Activated naive CD4-positive, alpha-beta T cell treated with anti-CD3 and anti-CD28 coated beads for 36 hours (primary cell): Measurements from ENCODE around the gene PALM2AKAP2. TPM values are rescaled to one million over a fixed set of nuclear protein-coding genes. Genes with fewer than 3 reads are reported as not detected.

Source experiments
- CTCF ChIA-PET: fragments of 350-600 bp; sonication (Branson Sonifier 250); formaldehyde crosslinking; loops from one replicate; lab custom pipeline; 2021; ENCODE audit warnings: antibody characterized with exemption; lab: Charles Lee
- DNase-seq: peaks from one replicate; pipeline ENCODE4 v3.0.0-alpha.2; 2020
- H3K27ac Mint-ChIP-seq: one replicate; pipeline ENCODE4 v1.8.0; 2021; ENCODE audit warnings: mild to moderate bottlenecking, mixed read lengths
- H3K27me3 Mint-ChIP-seq: one replicate; pipeline ENCODE4 v1.8.0; 2021; ENCODE audit warnings: low read depth, mixed read lengths
- H3K36me3 Mint-ChIP-seq: one replicate; pipeline ENCODE4 v1.8.0; 2021; ENCODE audit warnings: low read depth, mixed read lengths
- H3K4me1 Mint-ChIP-seq: one replicate; pipeline ENCODE4 v1.8.0; 2021; ENCODE audit warnings: low read depth, mixed read lengths
- H3K4me3 Mint-ChIP-seq: one replicate; pipeline ENCODE4 v1.8.0; 2021; ENCODE audit warnings: mild to moderate bottlenecking, moderate library complexity, mixed read lengths
- H3K9me3 Mint-ChIP-seq: one replicate; pipeline ENCODE4 v1.8.0; 2021; ENCODE audit warnings: mixed read lengths
- intact Hi-C: fragments of 100-400 bp; cut with micrococcal nuclease; formaldehyde crosslinking; loops from one replicate; pipeline ENCODE4 v1.15.1; 2023
- total RNA-seq, 2 experiments: library from RNA; stranded (reverse); gene quantifications; one replicate each; pipeline ENCODE4 v1.2.3, GENCODE V29; 2021

The PALM2AKAP2 gene
- total RNA-seq, 2 experiments from 2014 or later = 2.4 to 2.8 TPM

DNA sequence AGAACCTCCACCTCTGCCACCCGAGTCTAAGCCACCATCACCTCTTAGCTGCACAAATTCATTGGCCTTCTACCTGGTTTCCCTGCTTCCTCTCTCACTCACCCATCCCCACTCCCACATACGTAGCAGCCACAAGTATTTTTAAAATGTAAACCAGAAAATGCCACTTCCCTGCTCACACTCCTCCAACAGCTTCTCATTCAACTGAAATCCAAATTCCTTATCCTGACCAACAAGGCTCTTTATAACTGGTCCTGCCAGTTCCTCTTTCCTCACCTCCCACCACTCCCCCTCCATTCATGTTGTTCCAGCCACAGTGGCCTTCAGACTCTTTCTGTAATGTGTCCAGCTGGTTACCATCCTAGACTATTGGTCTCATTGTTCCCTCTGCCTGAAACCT, 25.0 kb upstream of the PALM2AKAP2 start:
- Mint-ChIP-seq H3K4me1 (no peaks in the 10 kb centered on the region), H3K36me3 (no peaks in the 10 kb centered on the region), H3K4me3 (no peak overlapping the region), H3K27me3 (peaks cover 15% of the 10 kb centered on the region), H3K9me3 (no peaks in the 10 kb centered on the region), H3K27ac (no peak overlapping the region)
- DNase-seq = no peak
- CTCF ChIA-PET = no interaction called here
- intact Hi-C loops = no loop called here

DNA sequence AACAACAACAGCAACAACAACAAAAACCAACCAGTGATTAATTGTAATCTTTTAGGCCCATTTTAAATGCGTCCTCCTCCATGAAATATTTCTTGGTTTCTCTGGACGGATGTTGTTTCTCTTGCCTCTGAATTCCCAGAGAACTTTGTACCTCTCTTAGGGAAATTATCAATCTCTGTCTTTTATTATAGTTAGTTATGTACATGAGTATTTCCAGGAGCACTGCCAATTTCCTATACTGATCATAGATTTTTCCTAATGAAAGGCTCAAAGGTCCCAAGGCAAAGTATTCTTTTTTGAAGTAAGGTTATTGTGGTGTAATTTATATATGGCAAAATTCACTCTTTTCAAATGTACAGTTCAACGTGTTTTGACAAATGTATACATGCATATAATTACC, 20.4 kb upstream of the PALM2AKAP2 start:
- CTCF ChIA-PET = no interaction called here
- no peaks in the 10 kb centered on the region for H3K9me3 Mint-ChIP-seq
- intact Hi-C loops = no loop called here
- no peaks in the 10 kb centered on the region for H3K4me1 Mint-ChIP-seq
- no peak for DNase-seq
- H3K36me3 Mint-ChIP-seq = no peaks in the 10 kb centered on the region
- H3K27ac Mint-ChIP-seq = no peak overlapping the region
- H3K27me3 Mint-ChIP-seq = peaks cover 8% of the 10 kb centered on the region
- H3K4me3 Mint-ChIP-seq = no peak overlapping the region

DNA sequence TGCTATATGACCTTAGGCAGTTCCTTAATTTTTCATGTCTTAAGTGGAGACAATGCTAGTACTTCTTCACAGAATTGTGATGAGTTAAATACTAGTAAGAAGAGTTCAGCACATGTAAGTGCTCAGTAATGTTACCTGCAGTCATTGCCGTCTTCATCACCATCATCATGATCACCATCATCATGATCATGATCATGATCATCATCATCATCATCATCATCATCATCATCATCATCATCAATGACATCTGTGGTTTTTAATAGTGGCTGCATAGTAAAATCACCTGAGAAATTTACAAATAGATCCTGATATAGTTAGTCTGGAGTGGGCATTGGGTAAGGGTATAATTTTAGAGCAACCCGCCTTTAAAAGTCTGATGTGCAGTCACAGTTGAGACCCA, 14.7 kb upstream of the PALM2AKAP2 start:
- Mint-ChIP-seq H3K27ac (no peak overlapping the region), H3K4me3 (no peak overlapping the region), H3K27me3 (peaks cover 10% of the 10 kb centered on the region), H3K36me3 (no peaks in the 10 kb centered on the region), H3K4me1 (no peaks in the 10 kb centered on the region), H3K9me3 (no peaks in the 10 kb centered on the region)
- intact Hi-C loops = no loop called here
- CTCF ChIA-PET = no interaction called here
- DNase-seq = no peak

DNA sequence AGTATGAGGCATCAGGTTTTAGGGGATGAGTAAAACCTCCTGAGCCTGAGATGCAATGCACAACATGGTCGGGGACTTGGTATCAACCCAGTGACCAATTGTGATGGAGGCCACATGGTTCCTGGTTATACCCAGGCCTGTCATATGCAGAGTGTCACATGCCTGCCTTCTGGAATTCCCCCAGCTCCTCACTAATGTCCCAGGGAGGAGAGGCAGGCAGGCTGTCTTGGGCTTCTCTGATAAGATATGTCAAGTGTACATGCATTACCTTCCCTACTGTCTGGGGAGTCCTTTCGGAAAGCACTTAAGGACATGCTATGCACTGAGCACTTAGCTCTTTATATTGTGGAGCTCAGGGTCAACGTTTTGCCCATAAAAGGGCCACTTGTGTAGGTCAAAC, 14.2 kb upstream of the PALM2AKAP2 start:
- DNase-seq = no peak
- Mint-ChIP-seq H3K27me3 (peaks cover 10% of the 10 kb centered on the region), H3K36me3 (no peaks in the 10 kb centered on the region), H3K4me3 (no peak overlapping the region), H3K4me1 (no peaks in the 10 kb centered on the region), H3K27ac (no peak overlapping the region), H3K9me3 (no peaks in the 10 kb centered on the region)
- CTCF ChIA-PET = no interaction called here
- intact Hi-C loops = no loop called here

DNA sequence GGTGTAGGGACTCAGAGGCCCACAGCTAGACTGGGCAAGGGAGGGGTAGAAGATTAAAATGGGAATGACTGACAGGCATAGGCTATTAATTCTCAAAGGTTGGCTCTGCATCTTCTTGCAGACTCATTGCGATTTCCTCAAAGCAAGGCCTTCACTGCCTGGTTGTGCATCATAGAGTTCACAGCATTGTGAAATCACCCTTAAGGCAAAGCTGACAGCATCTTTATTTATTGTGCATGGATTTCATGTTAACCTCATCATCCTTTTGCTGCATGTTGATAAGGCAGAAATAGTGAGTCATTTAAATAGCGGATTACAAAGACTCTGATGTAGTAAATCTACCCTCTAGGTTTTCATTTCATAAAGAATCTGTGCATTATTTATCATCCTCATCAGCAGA, 13.6 kb upstream of the PALM2AKAP2 start:
- H3K4me1 Mint-ChIP-seq = no peaks in the 10 kb centered on the region
- CTCF ChIA-PET = no interaction called here
- no peak overlapping the region for H3K4me3 Mint-ChIP-seq
- H3K9me3 Mint-ChIP-seq = no peaks in the 10 kb centered on the region
- DNase-seq = no peak
- H3K27me3 Mint-ChIP-seq = peaks cover 13% of the 10 kb centered on the region
- H3K36me3 Mint-ChIP-seq = no peaks in the 10 kb centered on the region
- intact Hi-C loops = no loop called here
- H3K27ac Mint-ChIP-seq = no peak overlapping the region

DNA sequence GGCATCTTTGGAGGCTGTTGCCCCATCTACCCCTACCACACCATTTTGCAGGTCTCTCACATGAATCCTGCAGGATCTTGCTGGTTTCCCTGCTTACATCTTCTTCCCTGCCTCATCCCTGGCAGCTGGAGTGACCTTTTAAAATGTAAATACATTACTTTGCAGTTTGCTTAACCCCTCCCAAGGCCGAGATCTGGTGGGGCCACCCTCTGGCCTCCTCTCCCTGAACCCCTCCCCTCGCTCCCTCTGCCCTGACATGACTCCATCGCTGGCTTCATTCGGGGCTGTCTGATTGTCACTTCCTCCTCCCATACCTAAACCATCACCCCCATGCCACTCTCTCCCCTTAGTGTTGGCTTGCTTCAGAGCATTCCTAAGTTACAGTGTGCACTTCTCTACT, 12.6 kb upstream of the PALM2AKAP2 start:
- peaks cover 16% of the 10 kb centered on the region for H3K27me3 Mint-ChIP-seq
- CTCF ChIA-PET = no interaction called here
- intact Hi-C loops = no loop called here

DNA sequence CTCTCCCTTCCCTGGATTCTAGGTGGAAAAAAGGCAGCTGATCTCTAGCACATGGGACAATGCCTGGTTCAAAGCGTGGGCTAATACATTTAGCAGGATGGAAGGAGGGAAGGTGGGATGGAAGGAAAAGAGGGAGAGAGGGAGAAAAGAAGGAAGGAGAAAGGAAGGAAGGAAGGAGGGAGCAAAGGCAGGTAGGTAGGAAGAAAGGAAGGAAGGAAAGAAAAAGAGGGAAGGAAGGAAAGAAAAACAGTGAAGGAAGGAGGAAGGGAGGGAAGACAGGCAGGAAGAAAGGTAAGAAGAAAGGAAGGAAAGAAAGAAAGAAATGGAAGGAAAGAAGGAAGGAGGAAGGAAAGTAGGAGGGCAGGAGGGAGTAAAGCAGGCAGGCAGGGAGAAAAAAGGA, 12.2 kb upstream of the PALM2AKAP2 start:
- Mint-ChIP-seq H3K36me3 (no peaks in the 10 kb centered on the region), H3K27me3 (peaks cover 16% of the 10 kb centered on the region), H3K9me3 (no peaks in the 10 kb centered on the region), H3K4me1 (no peaks in the 10 kb centered on the region), H3K27ac (no peak overlapping the region), H3K4me3 (no peak overlapping the region)
- CTCF ChIA-PET = no interaction called here
- intact Hi-C loops = no loop called here
- DNase-seq = no peak

More for the DNA sequence above, 12.6 kb upstream of the PALM2AKAP2 start:
- DNase-seq = no peak
- H3K27ac Mint-ChIP-seq = no peak overlapping the region
- H3K36me3 Mint-ChIP-seq = no peaks in the 10 kb centered on the region
- no peak overlapping the region for H3K4me3 Mint-ChIP-seq
- H3K9me3 Mint-ChIP-seq = no peaks in the 10 kb centered on the region
- H3K4me1 Mint-ChIP-seq = no peaks in the 10 kb centered on the region

DNA sequence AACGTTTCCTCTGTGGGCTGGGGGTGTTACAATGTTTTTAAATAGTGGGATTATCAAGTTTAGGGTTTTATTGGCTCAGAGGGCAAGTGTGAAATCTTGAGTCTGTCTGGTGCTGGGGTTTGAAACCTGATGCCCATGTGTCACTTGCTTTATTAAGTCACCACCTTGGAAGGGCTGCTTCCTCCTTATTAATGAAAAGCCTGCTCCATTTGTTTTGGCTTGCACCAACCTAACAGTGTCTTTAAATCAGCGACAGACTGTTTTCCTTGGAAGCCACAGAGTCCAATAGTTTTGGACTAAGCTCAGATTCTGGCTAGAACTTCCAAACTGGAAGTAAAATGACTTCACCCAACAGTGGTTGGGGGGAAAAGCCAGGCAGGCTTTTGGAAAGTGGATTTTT, 10.7 kb upstream of the PALM2AKAP2 start:
- H3K4me3 Mint-ChIP-seq = no peak overlapping the region
- intact Hi-C loops = no loop called here
- H3K9me3 Mint-ChIP-seq = no peaks in the 10 kb centered on the region
- H3K36me3 Mint-ChIP-seq = no peaks in the 10 kb centered on the region
- peaks cover 20% of the 10 kb centered on the region for H3K27me3 Mint-ChIP-seq
- DNase-seq = no peak
- no peaks in the 10 kb centered on the region for H3K4me1 Mint-ChIP-seq
- CTCF ChIA-PET = interaction anchor here (0.5 kb wide), 1 partner anchor 439 kb away, joined by 3 read pairs; no protein-coding TSS in a partner anchor
- no peak overlapping the region for H3K27ac Mint-ChIP-seq

DNA sequence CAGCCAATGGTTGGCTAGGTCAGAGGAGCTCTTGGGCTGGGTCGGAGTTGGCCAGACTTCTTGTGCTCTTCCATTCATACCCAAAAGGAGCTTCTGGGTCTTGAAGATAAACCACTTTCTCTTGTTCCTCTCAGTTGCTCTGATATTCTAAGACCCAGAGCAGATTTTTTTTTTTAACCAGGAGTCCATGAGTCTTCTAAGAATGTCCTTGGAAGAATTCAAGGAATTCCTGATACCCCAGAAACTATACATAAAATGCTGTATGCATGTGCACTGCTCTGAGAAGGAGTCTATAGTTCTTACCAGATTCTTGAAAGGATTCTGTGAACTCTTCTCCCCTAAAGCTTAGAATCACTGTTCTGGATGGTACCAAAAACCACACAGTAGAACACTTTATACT, 9.9 kb upstream of the PALM2AKAP2 start:
- Mint-ChIP-seq H3K4me3 (no peak overlapping the region), H3K9me3 (no peaks in the 10 kb centered on the region), H3K27ac (no peak overlapping the region), H3K4me1 (no peaks in the 10 kb centered on the region), H3K27me3 (peaks cover 20% of the 10 kb centered on the region), H3K36me3 (no peaks in the 10 kb centered on the region)
- CTCF ChIA-PET = interaction anchor here (0.6 kb wide), 1 partner anchor 47 kb away, joined by 3 read pairs; no protein-coding TSS in a partner anchor
- intact Hi-C loops = no loop called here
- DNase-seq = no peak

DNA sequence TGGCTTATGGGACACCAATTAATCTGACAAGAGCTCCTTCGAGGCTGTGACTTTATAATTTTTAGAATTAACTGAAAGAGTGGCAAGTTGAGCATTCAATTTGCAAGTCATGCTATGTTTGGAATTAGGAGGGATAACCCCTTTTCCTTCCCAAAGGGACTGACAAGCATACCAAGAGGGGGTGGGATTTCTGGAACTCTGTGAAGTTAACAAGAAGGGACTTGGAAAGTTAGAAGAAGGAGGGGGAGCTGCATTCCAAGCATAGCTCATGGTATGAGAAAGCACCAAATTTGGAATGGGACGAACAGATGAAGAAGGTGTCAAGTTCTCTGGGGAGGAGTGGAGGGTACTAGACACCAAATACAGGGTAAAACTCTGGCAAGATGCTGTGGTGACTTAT, 8.9 kb upstream of the PALM2AKAP2 start:
- H3K36me3 Mint-ChIP-seq = no peaks in the 10 kb centered on the region
- CTCF ChIA-PET = no interaction called here
- peaks cover 20% of the 10 kb centered on the region for H3K27me3 Mint-ChIP-seq
- H3K4me1 Mint-ChIP-seq = no peaks in the 10 kb centered on the region
- DNase-seq = no peak
- H3K9me3 Mint-ChIP-seq = no peaks in the 10 kb centered on the region
- no peak overlapping the region for H3K27ac Mint-ChIP-seq
- no peak overlapping the region for H3K4me3 Mint-ChIP-seq
- intact Hi-C loops = no loop called here

DNA sequence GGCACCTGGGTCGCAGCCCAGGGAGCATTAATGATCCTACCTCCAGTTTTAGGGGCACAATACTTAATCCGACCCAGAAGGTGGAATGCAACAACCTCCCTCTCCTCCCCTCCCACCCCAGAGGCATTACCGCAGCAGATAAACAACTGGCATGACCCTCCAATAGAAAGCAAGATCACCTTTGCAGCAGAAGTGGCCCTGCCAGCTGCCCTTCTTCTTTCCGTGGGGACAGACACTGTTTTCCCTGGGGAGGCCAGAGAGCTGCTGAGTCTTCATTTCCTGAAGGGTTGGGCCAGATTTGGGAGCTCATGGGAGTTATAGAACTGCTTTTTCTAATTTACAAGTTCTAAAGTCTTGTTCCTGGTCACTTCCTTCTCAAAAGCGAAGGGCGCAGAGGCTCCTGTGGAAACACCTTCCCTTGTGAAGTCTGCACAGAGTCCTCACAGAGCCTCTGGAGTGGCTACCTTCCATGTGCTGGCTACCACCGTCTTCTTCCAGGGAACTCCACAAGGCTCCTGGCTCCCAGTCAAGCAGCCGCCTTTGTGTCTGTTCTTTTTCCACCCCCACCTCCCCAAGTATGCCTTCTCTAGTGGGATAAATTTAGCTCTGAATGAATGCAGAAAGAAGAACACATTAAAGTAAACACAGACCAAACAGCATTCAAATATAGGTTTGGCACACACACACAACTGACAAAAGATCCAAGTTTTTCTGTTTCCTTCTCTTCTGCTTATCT, 8.0 kb upstream of the PALM2AKAP2 start:
- Mint-ChIP-seq H3K9me3 (no peaks in the 10 kb centered on the region), H3K4me1 (no peaks in the 10 kb centered on the region), H3K4me3 (no peak overlapping the region), H3K27ac (no peak overlapping the region), H3K36me3 (no peaks in the 10 kb centered on the region), H3K27me3 (peaks cover 20% of the 10 kb centered on the region)
- intact Hi-C loops = no loop called here
- DNase-seq = no peak
- CTCF ChIA-PET = no interaction called here

DNA sequence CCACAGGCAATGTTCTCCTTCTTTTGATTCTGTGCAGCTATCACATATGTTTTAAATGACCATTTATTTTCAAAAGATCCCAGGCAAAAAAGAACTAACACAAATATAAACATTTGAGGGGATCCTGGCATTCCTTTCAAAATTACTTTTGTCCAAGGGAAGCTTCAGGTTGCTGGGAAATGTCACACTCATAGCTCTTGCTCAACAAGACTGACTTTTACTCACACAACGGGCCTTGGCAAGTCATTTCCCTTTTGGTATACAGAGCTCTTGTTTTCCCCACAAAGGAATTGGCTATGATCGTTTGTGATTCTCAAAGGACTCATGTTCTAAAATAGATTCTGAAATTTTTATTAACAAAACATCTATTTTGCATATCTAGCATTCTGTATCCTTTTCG, 4.5 kb upstream of the PALM2AKAP2 start:
- Mint-ChIP-seq H3K4me3 (no peak overlapping the region), H3K27ac (no peak overlapping the region), H3K27me3 (peaks cover 20% of the 10 kb centered on the region), H3K9me3 (no peaks in the 10 kb centered on the region), H3K4me1 (peaks cover 2% of the 10 kb centered on the region), H3K36me3 (no peaks in the 10 kb centered on the region)
- intact Hi-C loops = no loop called here
- DNase-seq = no peak
- CTCF ChIA-PET = no interaction called here

DNA sequence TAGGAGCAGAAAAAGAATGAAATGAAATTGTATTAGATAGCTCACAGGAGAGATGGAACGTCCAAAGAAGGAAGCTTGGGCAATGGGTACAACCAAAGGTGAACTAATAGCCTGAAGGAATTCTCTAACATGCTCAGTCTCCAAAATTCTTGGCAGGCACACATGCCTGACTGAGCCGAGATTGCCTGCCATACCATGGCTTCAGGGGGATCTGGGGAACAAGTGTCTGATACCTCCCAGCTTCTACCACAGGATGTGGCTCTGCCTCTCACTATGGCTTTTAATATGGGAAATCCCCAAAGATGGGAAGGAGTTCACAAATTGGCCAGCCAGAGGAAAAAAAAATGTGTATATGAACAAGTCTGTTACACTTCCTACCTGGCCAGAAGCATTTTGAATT, 3.6 kb upstream of the PALM2AKAP2 start:
- intact Hi-C loops = no loop called here
- Mint-ChIP-seq H3K36me3 (no peaks in the 10 kb centered on the region), H3K27ac (no peak overlapping the region), H3K4me1 (peaks cover 4% of the 10 kb centered on the region), H3K27me3 (peaks cover 24% of the 10 kb centered on the region), H3K4me3 (no peak overlapping the region), H3K9me3 (no peaks in the 10 kb centered on the region)
- CTCF ChIA-PET = no interaction called here
- no peak for DNase-seq
